ENCODE results near the gene S100A10. TPM values are rescaled to one million over a fixed set of nuclear protein-coding genes. Genes with fewer than 3 reads are reported as not detected.

Gene S100A10
- total RNA-seq, 1 experiment from 2014 or later = 385 TPM

- DNase-seq (ENCODE audit: extremely low read depth, low read depth) = no peak
These were observed 21.3 kb upstream of the S100A10 start for GRCh38 chr1:152014943-152015342.

- no peak for DNase-seq (ENCODE audit: extremely low read depth, low read depth)
These were observed 20.1 kb upstream of the S100A10 start for GRCh38 chr1:152013664-152014237.

- DNase-seq (ENCODE audit: extremely low read depth, low read depth) = no peak
These were observed 16.0 kb upstream of the S100A10 start for GRCh38 chr1:152009691-152010090.

- DNase-seq (ENCODE audit: extremely low read depth, low read depth) = no peak
These were observed 13.4 kb upstream of the S100A10 start for GRCh38 chr1:152007047-152007446.

GRCh38 chr1:152005360-152005912, 11.8 kb upstream of the S100A10 start:
- DNase-seq (ENCODE audit: extremely low read depth, low read depth) = no peak

- DNase-seq (ENCODE audit: extremely low read depth, low read depth) = no peak
These were observed 10.3 kb upstream of the S100A10 start for GRCh38 chr1:152003846-152004442.

- DNase-seq (ENCODE audit: extremely low read depth, low read depth) = no peak
These were observed 9.3 kb upstream of the S100A10 start for GRCh38 chr1:152002960-152003359.

- DNase-seq (ENCODE audit: extremely low read depth, low read depth) = peak; percentile 86
These were observed 8.2 kb upstream of the S100A10 start for GRCh38 chr1:152001631-152002584.

GRCh38 chr1:152000964-152001630, 7.4 kb upstream of the S100A10 start:
- no peak for DNase-seq (ENCODE audit: extremely low read depth, low read depth)

GRCh38 chr1:151998611-151999362, 5.1 kb upstream of the S100A10 start:
- no peak for DNase-seq (ENCODE audit: extremely low read depth, low read depth)

- DNase-seq (ENCODE audit: extremely low read depth, low read depth) = no peak
These were observed 3.6 kb upstream of the S100A10 start for GRCh38 chr1:151997284-151997570.

GRCh38 chr1:151995774-151996173, 2.1 kb upstream of the S100A10 start:
- DNase-seq (ENCODE audit: extremely low read depth, low read depth) = no peak

GRCh38 chr1:151994956-151995355, 1.3 kb upstream of the S100A10 start:
- DNase-seq (ENCODE audit: extremely low read depth, low read depth) = peak; percentile 94

GRCh38 chr1:151993084-151993733, 450 bp downstream of the S100A10 start:
- no peak for DNase-seq (ENCODE audit: extremely low read depth, low read depth)

GRCh38 chr1:151992303-151993083, 1.2 kb downstream of the S100A10 start:
- peak; percentile 98 for DNase-seq (ENCODE audit: extremely low read depth, low read depth)

- DNase-seq (ENCODE audit: extremely low read depth, low read depth) = no peak
These were observed 1.9 kb downstream of the S100A10 start for GRCh38 chr1:151991663-151992302.

- DNase-seq (ENCODE audit: extremely low read depth, low read depth) = peak; percentile 64
These were observed 2.8 kb downstream of the S100A10 start for GRCh38 chr1:151990856-151991198.

- DNase-seq (ENCODE audit: extremely low read depth, low read depth) = no peak
These were observed 3.4 kb downstream of the S100A10 start for GRCh38 chr1:151990058-151990855.
